IgD-negative memory B cell (primary cell): ENCODE results near the gene ARHGAP28. TPM values are rescaled to one million over a fixed set of nuclear protein-coding genes. Genes with fewer than 3 reads are reported as not detected.
"Not testable (repeated sequence)": the region's sequence is repeated elsewhere in the genome, so short reads cannot be mapped to it uniquely, and the experiment has no call there.

Source experiments
- H3K27ac Mint-ChIP-seq, 3 donors: one replicate each; pipeline ENCODE4 v1.8.0; 2020 to 2022; ENCODE audit warnings: mild to moderate bottlenecking in 3 of 3, mixed read lengths in 3 of 3, moderate library complexity in 1 of 3
- H3K27me3 Mint-ChIP-seq: one replicate; pipeline ENCODE4 v1.8.0; 2021; ENCODE audit warnings: mixed read lengths
- H3K36me3 Mint-ChIP-seq: one replicate; pipeline ENCODE4 v1.8.0; 2020; ENCODE audit warnings: mild to moderate bottlenecking, mixed read lengths
- H3K4me1 Mint-ChIP-seq, 3 donors: one replicate each; pipeline ENCODE4 v1.8.0; 2020 to 2022; ENCODE audit warnings: mixed read lengths in 3 of 3, mild to moderate bottlenecking in 1 of 3
- H3K4me3 Mint-ChIP-seq, 4 donors: one replicate each; pipeline ENCODE4 v1.8.0; 2020 to 2022; ENCODE audit warnings: mild to moderate bottlenecking in 4 of 4, mixed read lengths in 4 of 4, moderate library complexity in 3 of 4
- H3K9me3 Mint-ChIP-seq, 3 donors: one replicate each; pipeline ENCODE4 v1.8.0; 2020 to 2021; ENCODE audit warnings: mixed read lengths in 3 of 3, mild to moderate bottlenecking in 1 of 3
- polyA plus RNA-seq: library from polyadenylated mRNA; unstranded; fragments of 300-500 nt; fragmentation: Illumina TruSeq; gene quantifications from one replicate; pipeline ENCODE4 v1.2.3, GENCODE V29; 2021

ARHGAP28 gene
- polyA plus RNA-seq, 1 donor from 2014 or later = not detected

- Mint-ChIP-seq H3K9me3 (peaks cover 4 to 11% (median 6%) of the 10 kb centered on the region in 3 donors), H3K4me1 (no peaks in the 10 kb centered on the region), H3K36me3 (no peaks in the 10 kb centered on the region), H3K27me3 (no peaks in the 10 kb centered on the region), H3K27ac (no peak overlapping the region), H3K4me3 (no peak overlapping the region)
Observed at GRCh38 chr18:6797171-6797570, 67.7 kb downstream of the ARHGAP28 start.

- Mint-ChIP-seq H3K9me3 (peaks cover 5 to 19% (median 7%) of the 10 kb centered on the region in 3 donors), H3K4me3 (no peak overlapping the region), H3K4me1 (no peaks in the 10 kb centered on the region), H3K36me3 (no peaks in the 10 kb centered on the region), H3K27me3 (no peaks in the 10 kb centered on the region), H3K27ac (no peak overlapping the region)
Observed at GRCh38 chr18:6798896-6799295, 69.4 kb downstream of the ARHGAP28 start.

- not testable (repeated sequence) for H3K4me1 Mint-ChIP-seq, H3K36me3 Mint-ChIP-seq, H3K4me3 Mint-ChIP-seq, H3K27me3 Mint-ChIP-seq, H3K27ac Mint-ChIP-seq
- H3K9me3 Mint-ChIP-seq = peaks cover 5 to 19% (median 9%) of the 10 kb centered on the region in 3 donors
Observed at GRCh38 chr18:6800309-6800708, 70.8 kb downstream of the ARHGAP28 start.

- Mint-ChIP-seq H3K9me3 (peaks cover 1 to 10% (median 2%) of the 10 kb centered on the region in 3 donors), H3K4me3 (no peak overlapping the region), H3K36me3 (peaks cover 2% of the 10 kb centered on the region), H3K27ac (no peak overlapping the region), H3K4me1 (no peaks in the 10 kb centered on the region), H3K27me3 (no peaks in the 10 kb centered on the region)
Observed at GRCh38 chr18:6807515-6808257, 78.2 kb downstream of the ARHGAP28 start.

GRCh38 chr18:6810191-6810590 lies 80.7 kb downstream of the ARHGAP28 start:
- Mint-ChIP-seq H3K36me3 (peaks cover 2% of the 10 kb centered on the region), H3K4me3 (no peak overlapping the region), H3K9me3 (peaks cover 0 to 5% (median 4%) of the 10 kb centered on the region in 3 donors), H3K27me3 (no peaks in the 10 kb centered on the region), H3K4me1 (no peaks in the 10 kb centered on the region), H3K27ac (no peak overlapping the region)

GRCh38 chr18:6811816-6812215 lies 82.3 kb downstream of the ARHGAP28 start:
- Mint-ChIP-seq H3K27me3 (no peaks in the 10 kb centered on the region), H3K36me3 (no peaks in the 10 kb centered on the region), H3K27ac (no peak overlapping the region), H3K4me1 (no peaks in the 10 kb centered on the region), H3K4me3 (no peak overlapping the region), H3K9me3 (peaks cover 0 to 5% (median 4%) of the 10 kb centered on the region in 3 donors)

GRCh38 chr18:6814882-6815425 lies 85.4 kb downstream of the ARHGAP28 start:
- peaks cover 0 to 4% (median 0%) of the 10 kb centered on the region in 3 donors for H3K9me3 Mint-ChIP-seq
- H3K4me1 Mint-ChIP-seq = no peaks in the 10 kb centered on the region
- H3K27ac Mint-ChIP-seq = no peak overlapping the region
- H3K4me3 Mint-ChIP-seq = no peak overlapping the region
- no peaks in the 10 kb centered on the region for H3K36me3 Mint-ChIP-seq
- H3K27me3 Mint-ChIP-seq = no peaks in the 10 kb centered on the region

- Mint-ChIP-seq H3K27me3 (no peaks in the 10 kb centered on the region), H3K27ac (no peak overlapping the region), H3K4me3 (no peak overlapping the region), H3K9me3 (peaks cover 0 to 2% (median 0%) of the 10 kb centered on the region in 3 donors), H3K36me3 (no peaks in the 10 kb centered on the region), H3K4me1 (no peaks in the 10 kb centered on the region)
Observed at GRCh38 chr18:6816154-6816553, 86.6 kb downstream of the ARHGAP28 start.

- H3K27me3 Mint-ChIP-seq = no peaks in the 10 kb centered on the region
- H3K27ac Mint-ChIP-seq = no peak overlapping the region
- no peaks in the 10 kb centered on the region for H3K4me1 Mint-ChIP-seq
- H3K36me3 Mint-ChIP-seq = no peaks in the 10 kb centered on the region
- H3K9me3 Mint-ChIP-seq = peaks cover 0 to 4% (median 0%) of the 10 kb centered on the region in 3 donors
- H3K4me3 Mint-ChIP-seq = no peak overlapping the region
Observed at GRCh38 chr18:6819332-6819731, 89.8 kb downstream of the ARHGAP28 start.

- no peaks in the 10 kb centered on the region for H3K4me1 Mint-ChIP-seq
- peaks cover 0 to 4% (median 0%) of the 10 kb centered on the region in 3 donors for H3K9me3 Mint-ChIP-seq
Observed at GRCh38 chr18:6820314-6820713, 90.8 kb downstream of the ARHGAP28 start.

GRCh38 chr18:6821356-6821755 lies 91.8 kb downstream of the ARHGAP28 start:
- H3K27me3 Mint-ChIP-seq = no peaks in the 10 kb centered on the region
- H3K4me3 Mint-ChIP-seq = no peak overlapping the region
- H3K36me3 Mint-ChIP-seq = no peaks in the 10 kb centered on the region
- H3K27ac Mint-ChIP-seq = no peak overlapping the region
- H3K4me1 Mint-ChIP-seq = no peaks in the 10 kb centered on the region
- peaks cover 0 to 4% (median 0%) of the 10 kb centered on the region in 3 donors for H3K9me3 Mint-ChIP-seq

More at GRCh38 chr18:6820314-6820713, 90.8 kb downstream of the ARHGAP28 start:
- Mint-ChIP-seq H3K27ac (no peak overlapping the region), H3K36me3 (no peaks in the 10 kb centered on the region), H3K27me3 (no peaks in the 10 kb centered on the region), H3K4me3 (no peak overlapping the region)

GRCh38 chr18:6827161-6827560 lies 97.6 kb downstream of the ARHGAP28 start:
- H3K9me3 Mint-ChIP-seq, H3K4me3 Mint-ChIP-seq, H3K27ac Mint-ChIP-seq, H3K4me1 Mint-ChIP-seq, H3K36me3 Mint-ChIP-seq, H3K27me3 Mint-ChIP-seq: not testable (repeated sequence)

GRCh38 chr18:6827566-6827965 lies 98.0 kb downstream of the ARHGAP28 start:
- H3K4me3 Mint-ChIP-seq, H3K9me3 Mint-ChIP-seq, H3K4me1 Mint-ChIP-seq, H3K27ac Mint-ChIP-seq, H3K27me3 Mint-ChIP-seq, H3K36me3 Mint-ChIP-seq: not testable (repeated sequence)

- Mint-ChIP-seq H3K27ac (no peak overlapping the region), H3K36me3 (no peaks in the 10 kb centered on the region), H3K27me3 (no peaks in the 10 kb centered on the region), H3K4me3 (no peak overlapping the region), H3K9me3 (peaks cover 1 to 9% (median 5%) of the 10 kb centered on the region in 3 donors), H3K4me1 (no peaks in the 10 kb centered on the region)
Observed at GRCh38 chr18:6830916-6831315, 101.4 kb downstream of the ARHGAP28 start.

GRCh38 chr18:6835345-6835744 lies 105.8 kb downstream of the ARHGAP28 start:
- H3K27ac Mint-ChIP-seq = no peak overlapping the region
- no peaks in the 10 kb centered on the region for H3K36me3 Mint-ChIP-seq
- H3K9me3 Mint-ChIP-seq = peaks cover 3 to 15% (median 5%) of the 10 kb centered on the region in 3 donors

GRCh38 chr18:6836331-6836730 lies 106.8 kb downstream of the ARHGAP28 start:
- peak overlapping the region in 1 of 4 donors; percentile 66 for H3K4me3 Mint-ChIP-seq
- H3K4me1 Mint-ChIP-seq = no peaks in the 10 kb centered on the region
- no peak overlapping the region for H3K27ac Mint-ChIP-seq
- no peaks in the 10 kb centered on the region for H3K27me3 Mint-ChIP-seq
- H3K9me3 Mint-ChIP-seq = peaks cover 3 to 15% (median 5%) of the 10 kb centered on the region in 3 donors
- no peaks in the 10 kb centered on the region for H3K36me3 Mint-ChIP-seq

More at GRCh38 chr18:6835345-6835744, 105.8 kb downstream of the ARHGAP28 start:
- H3K4me1 Mint-ChIP-seq = no peaks in the 10 kb centered on the region
- H3K4me3 Mint-ChIP-seq = no peak overlapping the region
- no peaks in the 10 kb centered on the region for H3K27me3 Mint-ChIP-seq
